PC-3 (cell line): ENCODE data around the gene DCAF8.

Experiments
- EZH2phosphoT487 ChIP-seq: fragments of 300-600 bp; sonication (generic); IDR thresholded peaks from 2 replicates; pipeline ENCODE4 v1.6.1; 2018; ENCODE audit warnings: mild to moderate bottlenecking, antibody characterized with exemption, low read length, borderline replicate concordance
- TF ChIP-seq, protein P1 (sequence below): fragments of 300-600 bp; sonication (generic); conservative IDR thresholded peaks from 2 replicates; pipeline ENCODE4 v1.5.1; 2017; ENCODE audit warnings: antibody characterized with exemption, low read depth, mild to moderate bottlenecking, low read length

DNA sequence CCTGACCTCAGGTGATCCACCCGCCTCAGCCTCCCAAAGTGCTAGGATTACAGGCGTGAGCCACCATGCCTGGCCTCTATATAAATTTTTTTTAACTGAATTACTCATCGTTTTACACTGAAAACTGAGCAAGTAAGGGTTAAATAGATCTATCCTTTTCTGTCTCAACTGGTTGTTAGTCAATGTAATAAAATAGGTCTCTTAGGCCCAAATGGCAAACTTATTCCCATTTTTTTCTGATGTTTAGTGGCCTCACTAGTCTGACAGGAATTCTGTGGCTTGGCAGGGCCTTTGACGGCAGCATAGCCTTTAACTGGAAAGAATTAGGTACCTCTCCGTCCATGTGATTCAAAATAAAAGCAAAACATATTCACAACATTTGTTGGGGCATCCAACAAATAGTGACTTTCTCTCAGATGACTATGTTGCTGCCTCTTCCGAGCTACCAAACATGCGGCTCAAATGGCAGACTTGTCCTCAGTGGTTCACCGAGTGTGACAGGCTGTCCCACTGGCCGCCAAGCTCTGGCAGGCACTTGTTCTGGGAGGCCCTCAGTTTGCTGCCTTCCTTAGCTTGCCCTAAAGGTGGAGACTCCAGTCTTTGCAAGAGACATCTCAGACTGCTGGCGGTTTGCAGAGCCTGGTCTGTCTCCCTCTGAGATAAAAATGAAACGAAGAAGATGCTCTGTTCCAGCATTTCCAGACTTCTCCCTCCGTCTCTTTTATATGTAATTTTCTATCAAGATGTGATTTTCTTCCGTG lies 93.6 kb downstream of the DCAF8 start:
- TF ChIP-seq, protein P1, sequence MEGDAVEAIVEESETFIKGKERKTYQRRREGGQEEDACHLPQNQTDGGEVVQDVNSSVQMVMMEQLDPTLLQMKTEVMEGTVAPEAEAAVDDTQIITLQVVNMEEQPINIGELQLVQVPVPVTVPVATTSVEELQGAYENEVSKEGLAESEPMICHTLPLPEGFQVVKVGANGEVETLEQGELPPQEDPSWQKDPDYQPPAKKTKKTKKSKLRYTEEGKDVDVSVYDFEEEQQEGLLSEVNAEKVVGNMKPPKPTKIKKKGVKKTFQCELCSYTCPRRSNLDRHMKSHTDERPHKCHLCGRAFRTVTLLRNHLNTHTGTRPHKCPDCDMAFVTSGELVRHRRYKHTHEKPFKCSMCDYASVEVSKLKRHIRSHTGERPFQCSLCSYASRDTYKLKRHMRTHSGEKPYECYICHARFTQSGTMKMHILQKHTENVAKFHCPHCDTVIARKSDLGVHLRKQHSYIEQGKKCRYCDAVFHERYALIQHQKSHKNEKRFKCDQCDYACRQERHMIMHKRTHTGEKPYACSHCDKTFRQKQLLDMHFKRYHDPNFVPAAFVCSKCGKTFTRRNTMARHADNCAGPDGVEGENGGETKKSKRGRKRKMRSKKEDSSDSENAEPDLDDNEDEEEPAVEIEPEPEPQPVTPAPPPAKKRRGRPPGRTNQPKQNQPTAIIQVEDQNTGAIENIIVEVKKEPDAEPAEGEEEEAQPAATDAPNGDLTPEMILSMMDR = no peak
- TF ChIP-seq EZH2phosphoT487 = no peak
